HG03460 (cell line): Measurements from ENCODE around the gene PRG2.
"Not testable (repeated sequence)": the region's sequence is repeated elsewhere in the genome, so short reads cannot be mapped to it uniquely, and the experiment has no call there.

Source experiments
- ATAC-seq: cut with Tn5 transposase; IDR thresholded peaks from one replicate; pipeline ENCODE4 v1.9.1; 2021; ENCODE audit not compliant: unreplicated experiment

The PRG2 gene

GRCh38 chr11:57348636-57349313 is 41.7 kb downstream of the PRG2 start:
- no peak for ATAC-seq

- ATAC-seq: no peak
Observed at GRCh38 chr11:57348052-57348451, 42.4 kb downstream of the PRG2 start.

- ATAC-seq: no peak
Observed at GRCh38 chr11:57347336-57347735, 43.1 kb downstream of the PRG2 start.

GRCh38 chr11:57345555-57346211 is 44.8 kb downstream of the PRG2 start:
- ATAC-seq: peak; percentile 73

DNA sequence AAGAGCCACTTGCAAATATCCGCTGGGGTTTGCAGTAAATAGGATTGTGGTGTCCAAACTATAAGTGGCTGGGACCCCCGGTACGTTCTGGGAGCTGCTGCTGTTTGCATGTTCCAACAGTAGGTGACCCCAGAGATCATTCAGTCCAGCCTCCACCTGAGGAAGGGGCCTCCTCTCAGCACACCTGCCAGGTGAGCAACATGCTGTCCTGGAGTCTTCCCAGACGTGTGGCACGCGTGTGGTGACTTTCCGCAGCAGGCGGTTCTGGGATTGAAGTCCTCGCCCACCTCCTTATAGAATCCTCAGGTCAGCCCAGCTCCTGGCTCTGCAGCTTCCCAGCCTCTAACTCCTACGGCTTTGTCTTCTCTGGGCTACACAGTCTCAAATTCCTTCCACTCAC is 45.6 kb downstream of the PRG2 start:
- no peak for ATAC-seq

- no peak for ATAC-seq
Observed at GRCh38 chr11:57343825-57344224, 46.6 kb downstream of the PRG2 start.

GRCh38 chr11:57342702-57343101 is 47.7 kb downstream of the PRG2 start:
- ATAC-seq: no peak

- ATAC-seq: no peak
Observed at GRCh38 chr11:57341250-57341808, 49.1 kb downstream of the PRG2 start.

DNA sequence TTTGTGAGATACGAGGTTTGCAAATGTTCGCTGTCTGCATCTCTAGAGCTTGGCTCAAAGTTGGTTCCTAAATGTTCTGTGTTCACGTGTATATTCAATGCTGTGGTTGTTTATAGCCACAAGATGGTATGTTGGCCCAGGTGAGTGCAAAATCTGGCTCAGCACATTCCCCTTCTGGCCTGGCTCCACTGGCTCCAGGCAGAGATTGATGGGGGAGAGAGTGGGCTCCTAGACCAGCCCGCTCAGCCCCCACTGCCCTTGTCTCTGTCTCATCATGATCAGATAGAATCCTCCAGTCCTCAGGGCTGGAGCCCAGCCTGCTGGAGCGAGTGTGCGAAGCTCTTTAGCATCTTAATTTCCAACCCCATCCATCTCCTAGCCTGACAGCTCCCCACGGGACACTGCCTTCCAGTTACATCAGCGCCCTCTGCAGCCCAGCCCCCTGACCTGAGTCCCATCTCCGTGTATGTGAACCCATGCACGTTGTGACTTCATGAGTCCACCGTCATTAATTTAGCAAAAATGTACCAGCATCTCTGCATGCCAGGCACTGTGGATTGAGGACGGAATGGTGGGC is 50.3 kb downstream of the PRG2 start:
- no peak for ATAC-seq

GRCh38 chr11:57339328-57339727 is 51.1 kb downstream of the PRG2 start:
- no peak for ATAC-seq

GRCh38 chr11:57338142-57338541 is 52.3 kb downstream of the PRG2 start, which contains the start of gene P2RX3:
P2RX3 (plus strand) TSS chr11:57338352; CDS start chr11:57338551, 199 bp downstream.
- ATAC-seq: no peak

GRCh38 chr11:57336856-57337255 is 53.6 kb downstream of the PRG2 start:
- ATAC-seq: not testable (repeated sequence)
